Osteoblast (primary cell): ENCODE results near the gene MAPK11. TPM values are rescaled to one million over a fixed set of nuclear protein-coding genes. Genes with fewer than 3 reads are reported as not detected.

Source experiments
- DNase-seq: peaks from one replicate; pipeline ENCODE4 v3.0.0; 2011; ENCODE audit warnings: low spot score, mixed read lengths; ENCODE audit not compliant: insufficient read length; ENCODE audit errors: missing footprints
- H2AFZ ChIP-seq: 2 replicates; pipeline ENCODE4 v1.6.0; 2011; ENCODE audit warnings: mild to moderate bottlenecking, low read length
- H3K27ac ChIP-seq: 2 replicates; pipeline ENCODE4 v1.5.1; 2011; ENCODE audit warnings: mild to moderate bottlenecking, low read depth, low read length, moderate library complexity
- H3K27me3 ChIP-seq: 2 replicates; pipeline ENCODE4 v1.6.0; 2012; ENCODE audit warnings: mild to moderate bottlenecking, control low read depth, inconsistent platforms, low read length, moderate library complexity; ENCODE audit not compliant: insufficient read depth
- H3K36me3 ChIP-seq: 2 replicates; pipeline ENCODE4 v1.5.1; 2011; ENCODE audit warnings: mild to moderate bottlenecking, low read length, control low read depth, moderate library complexity; ENCODE audit not compliant: insufficient read depth
- H3K4me1 ChIP-seq: 2 replicates; pipeline ENCODE4 v1.5.1; 2011; ENCODE audit warnings: mild to moderate bottlenecking, low read length, control low read depth, moderate library complexity; ENCODE audit not compliant: insufficient read depth
- H3K4me2 ChIP-seq: 2 replicates; pipeline ENCODE4 v1.6.0; 2011; ENCODE audit warnings: mild to moderate bottlenecking, low read length; ENCODE audit not compliant: insufficient read depth
- H3K4me3 ChIP-seq: fragments of 200-600 bp; sonication (generic); 3 replicates; pipeline ENCODE4 v1.5.1; 2012; ENCODE audit warnings: mild to moderate bottlenecking, low read length, inconsistent platforms; ENCODE audit not compliant: insufficient read depth
- H3K79me2 ChIP-seq: 2 replicates; pipeline ENCODE4 v1.6.0; 2012; ENCODE audit warnings: mild to moderate bottlenecking, low read length, control low read depth, inconsistent platforms; ENCODE audit not compliant: insufficient read depth
- H3K9me3 ChIP-seq: 2 replicates; pipeline ENCODE4 v1.5.1; 2011; ENCODE audit warnings: low read depth, low read length, control low read depth
- H4K20me1 ChIP-seq: 2 replicates; pipeline ENCODE4 v1.6.0; 2012; ENCODE audit warnings: mild to moderate bottlenecking, low read length, control low read depth; ENCODE audit not compliant: insufficient read depth
- CTCF ChIP-seq: IDR thresholded peaks from 2 replicates; pipeline ENCODE4 v1.5.1; 2011; ENCODE audit warnings: mild to moderate bottlenecking, low read depth, low read length, moderate library complexity; ENCODE audit errors: extremely low read depth
- total RNA-seq: library from RNA; depleted of rRNA; stranded (reverse); fragments of >200 nt; gene quantifications from 2 replicates; pipeline ENCODE4 v1.2.3, GENCODE V29; 2012

MAPK11 gene
- total RNA-seq, 1 donor, result 6.2 TPM

DNA sequence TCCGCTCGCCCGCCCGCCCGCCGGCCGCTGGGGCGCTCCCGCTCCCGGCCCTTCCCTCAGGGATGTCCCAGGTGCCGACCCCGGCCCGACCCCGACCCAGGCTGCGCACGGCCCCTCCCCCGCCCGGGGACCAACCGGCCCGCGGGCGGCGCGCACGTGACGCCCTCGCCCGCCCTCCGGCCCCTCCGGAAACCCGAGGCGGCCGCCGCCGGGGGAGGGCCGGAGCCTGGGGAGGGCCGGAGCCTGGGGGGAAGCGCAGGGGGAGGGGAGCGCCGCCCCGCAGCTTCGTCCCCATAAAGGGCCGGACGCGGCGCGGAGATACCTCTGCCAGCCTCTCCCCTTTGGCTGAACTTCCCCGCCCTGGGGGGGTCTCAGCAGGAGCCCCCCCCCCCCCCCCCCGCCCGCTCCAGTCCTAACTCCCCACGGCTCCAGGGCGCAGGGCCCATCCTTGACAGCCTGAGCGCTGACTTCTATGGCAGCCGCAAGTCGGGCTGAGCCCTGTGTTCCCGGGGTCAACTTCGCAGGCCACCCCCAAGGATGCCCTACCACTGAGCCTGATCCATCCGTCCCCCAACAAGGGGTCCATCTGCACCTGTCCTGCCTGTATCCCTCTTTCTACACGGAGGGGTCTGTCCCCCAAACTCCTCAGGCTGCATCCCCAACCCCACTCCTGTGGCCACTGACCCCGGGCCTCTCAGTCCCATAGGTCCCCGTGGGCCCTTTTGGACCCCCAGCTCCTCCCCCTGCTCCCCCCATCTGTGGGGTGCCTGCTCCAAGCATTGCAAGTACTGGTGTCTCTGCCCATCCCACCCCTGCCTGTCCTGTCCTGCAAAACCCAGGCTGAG is 8.3 kb downstream of the MAPK11 start, which contains the start of gene MAPK12:
MAPK12 (minus strand) TSS at position 69 of the 845 bp plus-strand sequence. CDS start 174 bp downstream, outside the sequence.
- Histone ChIP-seq H3K27me3 (no peaks in the 10 kb centered on the region), H2AFZ (peak within 1 kb of the TSS; percentile 31), H3K4me1 (peaks cover 9% of the 10 kb centered on the region), H4K20me1 (no peaks in the 10 kb centered on the region), H3K4me3 (peak within 1 kb of the TSS; percentile 74), H3K36me3 (no peaks in the 10 kb centered on the region), H3K4me2 (peak within 1 kb of the TSS; percentile 84), H3K79me2 (peaks cover 15% of the 10 kb centered on the region), H3K27ac (no peak within 1 kb of the TSS), H3K9me3 (no peaks in the 10 kb centered on the region)
- peak; percentile 98 for DNase-seq
- TF ChIP-seq CTCF, result no peak

DNA sequence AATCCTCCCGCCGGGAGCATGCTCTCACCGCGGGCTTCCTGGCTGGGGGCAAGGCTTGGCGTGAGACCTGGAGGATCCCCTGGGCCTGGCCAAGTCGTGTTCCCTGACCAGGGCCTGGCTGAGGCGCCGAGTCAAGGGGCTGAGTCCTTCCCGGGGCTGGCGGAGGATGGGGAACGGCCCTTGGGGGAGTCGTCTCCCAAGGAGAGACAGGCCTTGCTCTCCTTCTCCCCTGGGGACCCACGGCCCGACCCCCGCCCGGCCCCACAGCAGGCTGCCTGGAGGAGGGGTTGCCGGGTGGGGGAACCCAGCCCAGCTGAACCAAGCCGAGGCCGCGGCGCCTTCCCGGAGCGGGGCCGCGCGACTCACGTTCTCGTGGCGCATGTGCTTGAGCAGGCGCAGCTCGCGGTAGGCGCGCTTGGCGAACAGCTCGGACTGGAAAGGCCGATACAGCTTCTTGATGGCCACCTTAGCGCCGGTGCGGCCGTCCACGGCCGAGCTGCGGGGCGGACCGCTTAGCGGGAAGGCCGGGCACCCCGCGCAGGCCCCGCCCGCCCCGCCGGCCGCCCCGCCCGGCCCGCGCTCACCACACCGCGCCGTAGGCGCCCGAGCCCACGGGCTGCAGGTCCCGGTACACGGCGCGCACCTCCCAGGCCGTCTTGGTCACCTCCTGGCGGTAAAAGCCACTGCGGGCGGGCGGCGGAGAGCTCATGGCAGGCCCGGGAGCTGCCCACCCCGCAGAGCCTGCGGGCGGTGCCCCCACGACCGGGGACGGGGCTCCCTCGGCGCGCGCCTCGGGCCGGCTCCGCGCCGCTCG is 9.2 kb downstream of the MAPK11 start:
- Histone ChIP-seq H3K9me3 (no peaks in the 10 kb centered on the region), H2AFZ (peak overlapping the region; percentile 31), H3K4me3 (peak overlapping the region; percentile 74), H3K27me3 (no peaks in the 10 kb centered on the region), H3K79me2 (peaks cover 15% of the 10 kb centered on the region), H3K4me1 (peaks cover 9% of the 10 kb centered on the region), H4K20me1 (no peaks in the 10 kb centered on the region), H3K4me2 (peak overlapping the region; percentile 84), H3K27ac (no peak overlapping the region), H3K36me3 (no peaks in the 10 kb centered on the region)
- TF ChIP-seq CTCF, result no peak
- DNase-seq, result peak; percentile 97

GRCh38 chr22:50260434-50260800 is 9.8 kb downstream of the MAPK11 start:
- H3K4me1 ChIP-seq, result peaks cover 9% of the 10 kb centered on the region
- H3K27ac ChIP-seq, result no peak overlapping the region
- H3K36me3 ChIP-seq, result peaks cover 2% of the 10 kb centered on the region
- peak overlapping the region; percentile 74 for H3K4me3 ChIP-seq
- no peaks in the 10 kb centered on the region for H3K9me3 ChIP-seq
- no peaks in the 10 kb centered on the region for H4K20me1 ChIP-seq
- H3K27me3 ChIP-seq, result no peaks in the 10 kb centered on the region
- H3K79me2 ChIP-seq, result peaks cover 15% of the 10 kb centered on the region
- H3K4me2 ChIP-seq, result peak overlapping the region; percentile 84
- H2AFZ ChIP-seq, result peak overlapping the region; percentile 31
- TF ChIP-seq CTCF, result no peak
- peak; percentile 93 for DNase-seq

DNA sequence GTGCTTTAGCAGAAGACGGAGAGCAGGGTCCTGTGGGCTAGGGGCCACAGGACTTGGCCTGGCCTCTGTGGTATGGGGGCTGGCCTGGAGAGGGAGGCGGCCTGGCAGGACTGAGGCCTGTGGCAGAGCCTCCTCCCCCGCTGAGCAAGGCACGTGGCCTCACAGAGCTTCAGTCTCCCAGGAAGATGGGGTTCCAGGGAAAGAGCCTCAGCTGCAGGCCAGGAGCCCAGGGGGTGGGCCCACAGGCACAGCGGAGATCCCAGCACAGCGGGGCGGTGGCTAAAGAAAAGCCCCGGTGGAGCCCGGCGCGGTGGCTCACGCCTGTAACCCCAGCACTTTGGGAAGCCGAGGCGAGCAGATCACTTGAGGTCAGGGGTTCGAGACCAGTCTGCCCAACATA is 10.9 kb downstream of the MAPK11 start:
- no peak overlapping the region for H2AFZ ChIP-seq
- no peak for TF ChIP-seq CTCF
- H3K9me3 ChIP-seq, result no peaks in the 10 kb centered on the region
- peaks cover 2% of the 10 kb centered on the region for H3K36me3 ChIP-seq
- H4K20me1 ChIP-seq, result no peaks in the 10 kb centered on the region
- H3K4me1 ChIP-seq, result peaks cover 9% of the 10 kb centered on the region
- no peak overlapping the region for H3K4me2 ChIP-seq
- DNase-seq, result no peak
- H3K79me2 ChIP-seq, result peaks cover 15% of the 10 kb centered on the region
- H3K27ac ChIP-seq, result no peak overlapping the region
- H3K27me3 ChIP-seq, result no peaks in the 10 kb centered on the region
- no peak overlapping the region for H3K4me3 ChIP-seq
